GM12864 (cell line): Measurements from ENCODE around the gene DCPS.

Source experiments
- DNase-seq: peaks from one replicate; pipeline ENCODE4 v3.0.0-alpha.2; 2011; ENCODE audit warnings: low read depth
- H3K4me3 ChIP-seq: 2 replicates; pipeline ENCODE4 v1.5.1; 2011; ENCODE audit warnings: mild to moderate bottlenecking, low read depth, low read length, control low read depth
- CTCF ChIP-seq: IDR thresholded peaks from 2 replicates; pipeline ENCODE4 v1.5.1; 2011; ENCODE audit warnings: low read depth, mild to moderate bottlenecking, moderate library complexity, low read length, control low read depth, inconsistent platforms; ENCODE audit errors: missing control alignments

Gene DCPS

GRCh38 chr11:126317432-126317755 lies 13.5 kb downstream of the DCPS start:
- DNase-seq = no peak
- TF ChIP-seq CTCF = no peak
- H3K4me3 ChIP-seq = no peak overlapping the region

DNA sequence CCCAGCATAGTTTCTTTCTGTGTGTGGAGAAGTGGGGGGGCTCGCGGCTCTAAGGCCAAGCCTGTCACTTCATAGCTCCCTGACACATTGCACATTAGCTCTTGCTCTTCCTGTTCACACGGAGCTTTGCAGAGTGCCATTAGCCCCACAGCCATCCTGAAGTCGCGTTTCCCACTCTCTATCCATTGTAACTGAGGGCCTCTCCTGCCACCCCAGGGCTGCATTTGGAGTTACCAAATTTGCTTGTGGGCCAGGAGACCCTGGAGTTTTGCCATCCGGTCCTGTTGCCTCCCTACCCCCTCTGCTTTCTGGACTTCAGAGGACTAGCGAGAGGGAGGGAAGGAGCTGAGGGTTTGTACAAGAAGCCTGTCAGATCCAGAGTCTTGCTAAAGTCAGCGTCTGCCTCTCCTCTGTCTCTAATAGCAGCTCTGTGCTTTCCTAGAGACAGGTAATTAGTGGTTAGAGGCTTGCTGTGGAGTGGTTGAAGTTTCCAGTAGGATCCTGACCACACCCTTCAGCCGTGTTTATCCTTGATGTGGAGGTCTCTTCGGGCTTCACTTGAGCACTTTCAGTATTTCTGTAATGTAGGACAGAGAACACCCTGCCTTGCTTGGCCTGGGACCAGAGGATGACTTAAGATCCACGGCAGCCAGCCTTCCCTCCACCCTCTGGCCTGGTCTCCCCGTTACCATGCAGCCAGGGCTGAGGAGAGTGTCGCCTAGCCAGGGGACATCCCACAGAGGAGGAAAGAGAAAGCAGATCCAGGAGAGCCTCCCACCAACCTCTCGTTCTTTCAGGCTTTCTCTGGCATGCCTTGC lies 14.1 kb downstream of the DCPS start:
- TF ChIP-seq CTCF = no peak
- no peak for DNase-seq
- no peak overlapping the region for H3K4me3 ChIP-seq

DNA sequence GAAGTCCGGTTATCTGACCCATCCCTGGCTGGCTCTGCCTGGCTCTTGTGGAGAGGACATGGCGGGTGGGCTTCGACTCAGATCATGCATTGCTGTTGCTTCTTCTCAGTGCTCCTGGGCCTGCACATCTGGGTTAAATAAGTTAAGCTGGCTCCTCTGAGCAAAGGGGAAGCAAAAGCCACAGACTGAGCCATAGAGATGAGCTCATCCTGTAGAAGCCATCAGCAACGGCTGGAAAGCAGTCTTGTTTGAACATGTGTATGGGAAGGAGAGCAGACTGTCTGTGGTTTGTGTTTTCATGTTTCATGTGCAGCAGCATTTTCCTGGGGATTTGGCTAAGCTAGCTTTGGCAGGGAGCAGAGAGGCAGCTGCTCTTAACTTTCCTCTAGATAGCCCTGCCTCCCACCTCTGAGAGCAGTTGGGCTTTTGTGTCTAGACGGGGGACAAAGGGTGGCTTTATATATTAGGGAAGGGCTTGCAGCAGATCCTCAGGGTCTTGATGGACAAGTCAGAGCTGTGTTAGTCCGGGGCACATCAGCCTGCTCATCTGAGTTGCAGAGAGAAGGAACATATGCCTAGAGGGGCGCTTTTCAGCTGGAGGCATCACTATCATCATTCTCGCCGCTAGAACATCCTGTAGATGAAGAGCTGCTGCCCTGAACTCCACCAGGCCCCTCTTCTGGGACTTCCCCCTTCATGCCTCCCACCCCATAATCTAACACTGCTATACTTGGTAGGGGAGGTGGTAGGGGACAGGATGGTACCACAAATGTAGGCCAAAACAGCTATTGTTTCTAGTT lies 14.9 kb downstream of the DCPS start:
- no peak for TF ChIP-seq CTCF
- H3K4me3 ChIP-seq = no peak overlapping the region
- DNase-seq = no peak

- H3K4me3 ChIP-seq = no peak overlapping the region
- no peak for DNase-seq
- TF ChIP-seq CTCF = no peak
Observed at GRCh38 chr11:126319374-126319740, 15.5 kb downstream of the DCPS start.

DNA sequence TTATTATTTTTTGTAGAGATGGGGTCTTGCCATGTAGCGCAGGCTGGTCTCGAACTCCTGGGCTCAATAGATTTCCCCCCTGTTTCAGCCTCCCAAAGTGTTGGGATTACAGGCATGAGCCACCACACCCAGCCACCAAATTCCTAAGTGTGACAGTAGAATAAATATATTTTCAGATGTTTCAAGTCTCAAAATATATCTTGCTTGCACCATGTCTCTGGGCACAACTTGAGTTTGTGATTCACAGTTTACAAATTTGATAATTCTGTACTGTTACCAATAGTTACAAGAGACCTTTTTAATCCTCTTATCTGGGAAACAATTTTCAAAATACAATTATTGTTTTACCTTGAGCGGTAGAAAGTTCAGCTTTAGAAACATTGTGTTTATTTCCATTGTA lies 19.1 kb downstream of the DCPS start:
- DNase-seq = no peak
- TF ChIP-seq CTCF = no peak
- no peak overlapping the region for H3K4me3 ChIP-seq

- no peak for TF ChIP-seq CTCF
- DNase-seq = no peak
- H3K4me3 ChIP-seq = no peak overlapping the region
Observed at GRCh38 chr11:126327281-126328000, 23.6 kb downstream of the DCPS start.
